IMR-90 (cell line): ENCODE data around the gene CHRM5. TPM values are rescaled to one million over a fixed set of nuclear protein-coding genes. Genes with fewer than 3 reads are reported as not detected.

Source experiments
- ATAC-seq: fragments of 200-7000 bp; cut with Tn5 transposase; 2 replicates; pipeline ENCODE4 v1.9.1; 2020; ENCODE audit warnings: low read depth, mild to moderate bottlenecking, moderate library complexity
- BruUV-seq: library from RNA; stranded (reverse); fragments of 400-500 nt; replicated peaks from 2 replicates; lab custom pipeline; 2021; lab: Mats Ljungman, UMichigan
- CTCF ChIA-PET: fragments of 300-600 bp; formaldehyde crosslinking; extraction: SDS; loops from one replicate; lab custom pipeline; 2021; ENCODE audit warnings: antibody characterized with exemption; lab: Yijun Ruan, JAX
- POLR2A ChIA-PET: fragments of 300-600 bp; sonication (Branson Sonifier 250); formaldehyde crosslinking; loops from one replicate; lab custom pipeline; 2022; ENCODE audit warnings: antibody characterized with exemption; ENCODE audit not compliant: unreplicated experiment; lab: Charles Lee
- DNase-seq: peaks from one replicate; pipeline ENCODE4 v3.0.0; 2013
- H2AFZ ChIP-seq: replicated peaks from 2 replicates; pipeline ENCODE3; 2013; ENCODE audit warnings: low read length, mild to moderate bottlenecking; ENCODE audit not compliant: poor library complexity
- H2AK5ac ChIP-seq: 2 replicates; pipeline ENCODE4 v1.6.1; 2013; ENCODE audit warnings: low read depth, low read length, inconsistent platforms
- H2AK9ac ChIP-seq: replicated peaks from 2 replicates; pipeline ENCODE3; 2013; ENCODE audit warnings: mild to moderate bottlenecking, low read depth, low read length, moderate library complexity; ENCODE audit not compliant: poor library complexity
- H2BK120ac ChIP-seq: 2 replicates; pipeline ENCODE4 v1.6.1; 2013; ENCODE audit warnings: low read depth, low read length, inconsistent platforms
- H2BK15ac ChIP-seq: 3 replicates; pipeline ENCODE4 v1.6.1; 2013; ENCODE audit warnings: low read depth, low read length, inconsistent platforms
- H2BK20ac ChIP-seq: 2 replicates; pipeline ENCODE4 v1.6.1; 2013; ENCODE audit warnings: low read depth, mild to moderate bottlenecking, inconsistent platforms, low read length, moderate library complexity
- H2BK5ac ChIP-seq: 2 replicates; pipeline ENCODE4 v1.6.1; 2013; ENCODE audit warnings: mild to moderate bottlenecking, low read depth, low read length, inconsistent platforms; ENCODE audit not compliant: poor library complexity, severe bottlenecking
- H3K14ac ChIP-seq: replicated peaks from 2 replicates; pipeline ENCODE4 v1.6.1; 2013; ENCODE audit warnings: low read depth, low read length, inconsistent platforms
- H3K18ac ChIP-seq: 2 replicates; pipeline ENCODE4 v1.6.1; 2013; ENCODE audit warnings: low read depth, low read length, control low read depth
- H3K23ac ChIP-seq: 2 replicates; pipeline ENCODE4 v1.6.1; 2013; ENCODE audit warnings: low read depth, low read length, inconsistent platforms
- H3K27ac ChIP-seq: 2 replicates; pipeline ENCODE4 v1.5.1; 2013; ENCODE audit warnings: mild to moderate bottlenecking, control low read depth, low read length; ENCODE audit not compliant: insufficient read depth
- H3K27me3 ChIP-seq: 2 replicates; pipeline ENCODE4 v1.6.1; 2013; ENCODE audit warnings: low read length; ENCODE audit not compliant: control insufficient read depth, insufficient read depth
- H3K36me3 ChIP-seq: 2 replicates; pipeline ENCODE4 v1.6.1; 2013; ENCODE audit warnings: low read length, mixed read lengths; ENCODE audit not compliant: control insufficient read depth, insufficient read depth
- H3K4ac ChIP-seq: 2 replicates; pipeline ENCODE4 v1.6.1; 2013; ENCODE audit warnings: low read depth, low read length, inconsistent platforms
- H3K4me1 ChIP-seq: 2 replicates; pipeline ENCODE4 v1.6.1; 2013; ENCODE audit warnings: low read length, mixed read lengths; ENCODE audit not compliant: control insufficient read depth, insufficient read depth
- H3K4me2 ChIP-seq: 2 replicates; pipeline ENCODE4 v1.6.1; 2013; ENCODE audit warnings: low read depth, mild to moderate bottlenecking, control low read depth, low read length, moderate library complexity
- H3K4me3 ChIP-seq: 2 replicates; pipeline ENCODE4 v1.5.1; 2013; ENCODE audit warnings: low read depth, mild to moderate bottlenecking, control low read depth, low read length, moderate library complexity; ENCODE audit not compliant: insufficient read depth
- H3K56ac ChIP-seq: 2 replicates; pipeline ENCODE4 v1.6.1; 2013; ENCODE audit warnings: low read length, inconsistent platforms; ENCODE audit not compliant: insufficient read depth; ENCODE audit errors: extremely low read depth
- H3K79me1 ChIP-seq, 2 experiments: 2 replicates each; pipeline ENCODE4 v1.6.1; 2013; ENCODE audit warnings: low read length in 2 of 2, inconsistent platforms in 1 of 2, low read depth in 1 of 2
- H3K9ac ChIP-seq: 2 replicates; pipeline ENCODE4 v1.6.1; 2013; ENCODE audit warnings: low read depth, low read length, control low read depth
- H3K9me1 ChIP-seq: 2 replicates; pipeline ENCODE4 v1.6.1; 2013; ENCODE audit warnings: low read length, inconsistent platforms; ENCODE audit not compliant: insufficient read depth
- H3K9me3 ChIP-seq: 2 replicates; pipeline ENCODE4 v1.6.1; 2013; ENCODE audit warnings: low read length; ENCODE audit not compliant: control insufficient read depth, insufficient read depth
- H4K20me1 ChIP-seq: 2 replicates; pipeline ENCODE4 v1.6.1; 2013; ENCODE audit warnings: low read length, inconsistent platforms; ENCODE audit not compliant: insufficient read depth
- H4K5ac ChIP-seq: 2 replicates; pipeline ENCODE4 v1.6.1; 2013; ENCODE audit warnings: mild to moderate bottlenecking, low read depth, low read length, control low read depth
- H4K8ac ChIP-seq, 2 experiments: 2 replicates each; pipeline ENCODE4 v1.6.1; 2013; ENCODE audit warnings: low read depth in 2 of 2, low read length in 2 of 2, control low read depth in 1 of 2, inconsistent platforms in 1 of 2
- H4K91ac ChIP-seq: 2 replicates; pipeline ENCODE4 v1.6.1; 2013; ENCODE audit warnings: low read depth, low read length, inconsistent platforms; ENCODE audit not compliant: insufficient read depth
- CEBPB ChIP-seq: IDR thresholded peaks from 2 replicates; pipeline ENCODE4 v1.6.1; 2012; ENCODE audit warnings: low read depth, low read length, improper control_type of control experiment
- POLR2A ChIP-seq: IDR thresholded peaks from 2 replicates; pipeline ENCODE4 v1.6.1; 2012; ENCODE audit warnings: mild to moderate bottlenecking, low read depth, low read length
- RAD21 ChIP-seq: IDR thresholded peaks from 2 replicates; pipeline ENCODE4 v1.6.1; 2012; ENCODE audit warnings: low read length, improper control_type of control experiment
- SMC3 ChIP-seq: fragments of 150-350 bp; IDR thresholded peaks from 2 replicates; pipeline ENCODE4 v1.6.1; 2016; ENCODE audit warnings: low read depth, mild to moderate bottlenecking, antibody characterized with exemption, low read length, moderate library complexity
- WGBS, 2 experiments: methylation state at CpG; one replicate each; pipeline versions ENCODE4 v1.1.5 to v1.1.7; 2013; ENCODE audit warnings: missing lambda C conversion rate in 2 of 2; ENCODE audit not compliant: insufficient read length in 1 of 2; ENCODE audit errors: extremely low coverage in 2 of 2; 5-methylcytosine and 5-hydroxymethylcytosine counted together
- dilution Hi-C: fragments of 300-500 bp; cut with HindIII; formaldehyde crosslinking; loops from one replicate; pipeline ENCODE4 v1.14.3; 2018; ENCODE audit warnings: low sequenced_read_pairs; ENCODE audit not compliant: unreplicated experiment
- in situ Hi-C: fragments of 300-500 bp; cut with MboI; formaldehyde crosslinking; loops from 3 replicates; pipeline ENCODE4 v1.14.3; 2019; ENCODE audit warnings: low sequenced_read_pairs, inconsistent platforms, mixed read lengths
- intact Hi-C: fragments of 100-400 bp; cut with micrococcal nuclease; formaldehyde crosslinking; loops from 2 replicates; pipeline ENCODE4 v1.10.0; 2022
- polyA plus RNA-seq, 3 experiments: library from polyadenylated mRNA; depleted of rRNA; stranded (reverse); fragments of >200 nt; gene quantifications; 2 replicates each; pipeline ENCODE4 v1.2.3, GENCODE V29; 2012; ENCODE audit warnings: low replicate concordance in 1 of 3
- total RNA-seq: library from RNA; depleted of rRNA; stranded (reverse); fragments of >200 nt; gene quantifications from 2 replicates; pipeline ENCODE4 v1.2.3, GENCODE V29; 2012
- TF ChIP-seq, protein P1 (sequence below): fragments of 150-350 bp; IDR thresholded peaks from 2 replicates; pipeline ENCODE4 v1.6.1; 2016; ENCODE audit warnings: low read depth, mild to moderate bottlenecking, low read length, moderate library complexity, borderline replicate concordance

Gene CHRM5
- total and polyA plus RNA-seq, 2 of the 4 experiments (the other 2 are of a cell fraction) = under 0.01 to 0.03 TPM

- H2BK120ac ChIP-seq = no peak overlapping the region
- no peak overlapping the region for H2AK9ac ChIP-seq
- H3K4me1 ChIP-seq = no peaks in the 10 kb centered on the region
- dilution Hi-C loops = no loop called here
- H3K27ac ChIP-seq = no peak overlapping the region
- no peaks in the 10 kb centered on the region for H3K9me3 ChIP-seq
- no peak overlapping the region for H4K91ac ChIP-seq
- no peaks in the 10 kb centered on the region for H3K9me1 ChIP-seq
- no peak for ATAC-seq
- no peak overlapping the region for H2BK20ac ChIP-seq
- H4K20me1 ChIP-seq = no peaks in the 10 kb centered on the region
- WGBS, 2 experiments = no CpG with 5 or more reads among the region's 5 CpGs
- no peaks in the 10 kb centered on the region for H3K27me3 ChIP-seq
- no peak overlapping the region for H4K5ac ChIP-seq
- no peak overlapping the region for H4K8ac ChIP-seq
- no peak for DNase-seq
- intact Hi-C loops = no loop called here
- H2AK5ac ChIP-seq = no peak overlapping the region
- in situ Hi-C loops = no loop called here
- no peak overlapping the region for H3K4ac ChIP-seq
- H2AFZ ChIP-seq = no peak overlapping the region
- ChIA-PET CTCF (no interaction called here), POLR2A (no interaction called here)
- H3K9ac ChIP-seq = no peak overlapping the region
- H3K56ac ChIP-seq = no peak overlapping the region
- peaks cover 10 to 20% of the 10 kb centered on the region in 2 experiments for H3K79me1 ChIP-seq
- H3K4me2 ChIP-seq = no peak overlapping the region
- no peaks in the 10 kb centered on the region for H3K36me3 ChIP-seq
- no peak overlapping the region for H2BK5ac ChIP-seq
- H3K23ac ChIP-seq = no peak overlapping the region
- BruUV-seq = no TSS peak
- H3K18ac ChIP-seq = no peak overlapping the region
- H3K4me3 ChIP-seq = no peak overlapping the region
- H3K14ac ChIP-seq = no peak overlapping the region
- TF ChIP-seq POLR2A (no peak), CEBPB (no peak), RAD21 (no peak), SMC3 (no peak)
- TF ChIP-seq, protein P1, sequence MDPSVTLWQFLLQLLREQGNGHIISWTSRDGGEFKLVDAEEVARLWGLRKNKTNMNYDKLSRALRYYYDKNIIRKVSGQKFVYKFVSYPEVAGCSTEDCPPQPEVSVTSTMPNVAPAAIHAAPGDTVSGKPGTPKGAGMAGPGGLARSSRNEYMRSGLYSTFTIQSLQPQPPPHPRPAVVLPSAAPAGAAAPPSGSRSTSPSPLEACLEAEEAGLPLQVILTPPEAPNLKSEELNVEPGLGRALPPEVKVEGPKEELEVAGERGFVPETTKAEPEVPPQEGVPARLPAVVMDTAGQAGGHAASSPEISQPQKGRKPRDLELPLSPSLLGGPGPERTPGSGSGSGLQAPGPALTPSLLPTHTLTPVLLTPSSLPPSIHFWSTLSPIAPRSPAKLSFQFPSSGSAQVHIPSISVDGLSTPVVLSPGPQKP = no peak
- no peak overlapping the region for H2BK15ac ChIP-seq
Measured at GRCh38 chr15:34010921-34011320, 42.6 kb downstream of the CHRM5 start.
